Hematopoietic multipotent progenitor cell treated with erythropoietin and hydrocortisone succinate and interleukin-3 and kit ligand, for 8 days (in vitro differentiated cells): ENCODE data around the gene RALGPS1.
A peak's percentile ranks its signal among the peaks of the same experiment; 100 is the strongest.

Experiments
- DNase-seq: peaks from one replicate; pipeline ENCODE4 v3.0.0-alpha.2; 2015

RALGPS1 gene

GRCh38 chr9:126957687-126958053 lies 43.1 kb downstream of the RALGPS1 start:
- no peak for DNase-seq

GRCh38 chr9:126959336-126959735 lies 44.8 kb downstream of the RALGPS1 start:
- no peak for DNase-seq

- DNase-seq: no peak
Measured at GRCh38 chr9:126959917-126960316, 45.3 kb downstream of the RALGPS1 start.

GRCh38 chr9:126962336-126962735 lies 47.8 kb downstream of the RALGPS1 start:
- DNase-seq: no peak

- no peak for DNase-seq
Measured at GRCh38 chr9:126965077-126965476, 50.5 kb downstream of the RALGPS1 start.

- DNase-seq: peak; percentile 49
Measured at GRCh38 chr9:126965541-126966428, 51.2 kb downstream of the RALGPS1 start.

- no peak for DNase-seq
Measured at GRCh38 chr9:126971261-126971660, 56.7 kb downstream of the RALGPS1 start.

- no peak for DNase-seq
Measured at GRCh38 chr9:126973651-126974529, 59.3 kb downstream of the RALGPS1 start.

GRCh38 chr9:126974594-126974993 lies 60.0 kb downstream of the RALGPS1 start:
- DNase-seq: no peak

GRCh38 chr9:126975327-126976220 lies 61.0 kb downstream of the RALGPS1 start:
- DNase-seq: no peak

GRCh38 chr9:126979461-126979860 lies 64.9 kb downstream of the RALGPS1 start:
- DNase-seq: no peak

- DNase-seq: no peak
Measured at GRCh38 chr9:126980231-126980630, 65.6 kb downstream of the RALGPS1 start.

- no peak for DNase-seq
Measured at GRCh38 chr9:126981218-126981617, 66.6 kb downstream of the RALGPS1 start.

- no peak for DNase-seq
Measured at GRCh38 chr9:126982215-126983002, 67.8 kb downstream of the RALGPS1 start.

- no peak for DNase-seq
Measured at GRCh38 chr9:126983767-126984166, 69.2 kb downstream of the RALGPS1 start.

- no peak for DNase-seq
Measured at GRCh38 chr9:126984969-126985368, 70.4 kb downstream of the RALGPS1 start.

GRCh38 chr9:126985870-126986498 lies 71.4 kb downstream of the RALGPS1 start:
- peak; percentile 95 for DNase-seq

- no peak for DNase-seq
Measured at GRCh38 chr9:126986506-126986951, 71.9 kb downstream of the RALGPS1 start.

- no peak for DNase-seq
Measured at GRCh38 chr9:126988857-126989256, 74.3 kb downstream of the RALGPS1 start.

- no peak for DNase-seq
Measured at GRCh38 chr9:126989847-126990842, 75.6 kb downstream of the RALGPS1 start.
